IMR-90 (cell line): ENCODE data around the gene GRAMD4. TPM values are rescaled to one million over a fixed set of nuclear protein-coding genes. Genes with fewer than 3 reads are reported as not detected.
A peak's percentile ranks its signal among the peaks of the same experiment; 100 is the strongest.

Experiments used
- ATAC-seq: fragments of 200-7000 bp; cut with Tn5 transposase; 2 replicates; pipeline ENCODE4 v1.9.1; 2020; ENCODE audit warnings: low read depth, mild to moderate bottlenecking, moderate library complexity
- BruUV-seq: library from RNA; stranded (reverse); fragments of 400-500 nt; replicated peaks from 2 replicates; lab custom pipeline; 2021; lab: Mats Ljungman, UMichigan
- CTCF ChIA-PET: fragments of 300-600 bp; formaldehyde crosslinking; extraction: SDS; loops from one replicate; lab custom pipeline; 2021; ENCODE audit warnings: antibody characterized with exemption; lab: Yijun Ruan, JAX
- POLR2A ChIA-PET: fragments of 300-600 bp; sonication (Branson Sonifier 250); formaldehyde crosslinking; loops from one replicate; lab custom pipeline; 2022; ENCODE audit warnings: antibody characterized with exemption; ENCODE audit not compliant: unreplicated experiment; lab: Charles Lee
- DNase-seq: peaks from one replicate; pipeline ENCODE4 v3.0.0; 2013
- H2AFZ ChIP-seq: replicated peaks from 2 replicates; pipeline ENCODE3; 2013; ENCODE audit warnings: low read length, mild to moderate bottlenecking; ENCODE audit not compliant: poor library complexity
- H2AK5ac ChIP-seq: 2 replicates; pipeline ENCODE4 v1.6.1; 2013; ENCODE audit warnings: low read depth, low read length, inconsistent platforms
- H2AK9ac ChIP-seq: replicated peaks from 2 replicates; pipeline ENCODE3; 2013; ENCODE audit warnings: mild to moderate bottlenecking, low read depth, low read length, moderate library complexity; ENCODE audit not compliant: poor library complexity
- H2BK120ac ChIP-seq: 2 replicates; pipeline ENCODE4 v1.6.1; 2013; ENCODE audit warnings: low read depth, low read length, inconsistent platforms
- H2BK15ac ChIP-seq: 3 replicates; pipeline ENCODE4 v1.6.1; 2013; ENCODE audit warnings: low read depth, low read length, inconsistent platforms
- H2BK20ac ChIP-seq: 2 replicates; pipeline ENCODE4 v1.6.1; 2013; ENCODE audit warnings: low read depth, mild to moderate bottlenecking, inconsistent platforms, low read length, moderate library complexity
- H2BK5ac ChIP-seq: 2 replicates; pipeline ENCODE4 v1.6.1; 2013; ENCODE audit warnings: mild to moderate bottlenecking, low read depth, low read length, inconsistent platforms; ENCODE audit not compliant: poor library complexity, severe bottlenecking
- H3K14ac ChIP-seq: replicated peaks from 2 replicates; pipeline ENCODE4 v1.6.1; 2013; ENCODE audit warnings: low read depth, low read length, inconsistent platforms
- H3K18ac ChIP-seq: 2 replicates; pipeline ENCODE4 v1.6.1; 2013; ENCODE audit warnings: low read depth, low read length, control low read depth
- H3K23ac ChIP-seq: 2 replicates; pipeline ENCODE4 v1.6.1; 2013; ENCODE audit warnings: low read depth, low read length, inconsistent platforms
- H3K27ac ChIP-seq: 2 replicates; pipeline ENCODE4 v1.5.1; 2013; ENCODE audit warnings: mild to moderate bottlenecking, control low read depth, low read length; ENCODE audit not compliant: insufficient read depth
- H3K27me3 ChIP-seq: 2 replicates; pipeline ENCODE4 v1.6.1; 2013; ENCODE audit warnings: low read length; ENCODE audit not compliant: control insufficient read depth, insufficient read depth
- H3K36me3 ChIP-seq: 2 replicates; pipeline ENCODE4 v1.6.1; 2013; ENCODE audit warnings: low read length, mixed read lengths; ENCODE audit not compliant: control insufficient read depth, insufficient read depth
- H3K4ac ChIP-seq: 2 replicates; pipeline ENCODE4 v1.6.1; 2013; ENCODE audit warnings: low read depth, low read length, inconsistent platforms
- H3K4me1 ChIP-seq: 2 replicates; pipeline ENCODE4 v1.6.1; 2013; ENCODE audit warnings: low read length, mixed read lengths; ENCODE audit not compliant: control insufficient read depth, insufficient read depth
- H3K4me2 ChIP-seq: 2 replicates; pipeline ENCODE4 v1.6.1; 2013; ENCODE audit warnings: low read depth, mild to moderate bottlenecking, control low read depth, low read length, moderate library complexity
- H3K4me3 ChIP-seq: 2 replicates; pipeline ENCODE4 v1.5.1; 2013; ENCODE audit warnings: low read depth, mild to moderate bottlenecking, control low read depth, low read length, moderate library complexity; ENCODE audit not compliant: insufficient read depth
- H3K56ac ChIP-seq: 2 replicates; pipeline ENCODE4 v1.6.1; 2013; ENCODE audit warnings: low read length, inconsistent platforms; ENCODE audit not compliant: insufficient read depth; ENCODE audit errors: extremely low read depth
- H3K79me1 ChIP-seq, 2 experiments: 2 replicates each; pipeline ENCODE4 v1.6.1; 2013; ENCODE audit warnings: low read length in 2 of 2, inconsistent platforms in 1 of 2, low read depth in 1 of 2
- H3K9ac ChIP-seq: 2 replicates; pipeline ENCODE4 v1.6.1; 2013; ENCODE audit warnings: low read depth, low read length, control low read depth
- H3K9me1 ChIP-seq: 2 replicates; pipeline ENCODE4 v1.6.1; 2013; ENCODE audit warnings: low read length, inconsistent platforms; ENCODE audit not compliant: insufficient read depth
- H3K9me3 ChIP-seq: 2 replicates; pipeline ENCODE4 v1.6.1; 2013; ENCODE audit warnings: low read length; ENCODE audit not compliant: control insufficient read depth, insufficient read depth
- H4K20me1 ChIP-seq: 2 replicates; pipeline ENCODE4 v1.6.1; 2013; ENCODE audit warnings: low read length, inconsistent platforms; ENCODE audit not compliant: insufficient read depth
- H4K5ac ChIP-seq: 2 replicates; pipeline ENCODE4 v1.6.1; 2013; ENCODE audit warnings: mild to moderate bottlenecking, low read depth, low read length, control low read depth
- H4K8ac ChIP-seq, 2 experiments: 2 replicates each; pipeline ENCODE4 v1.6.1; 2013; ENCODE audit warnings: low read depth in 2 of 2, low read length in 2 of 2, control low read depth in 1 of 2, inconsistent platforms in 1 of 2
- H4K91ac ChIP-seq: 2 replicates; pipeline ENCODE4 v1.6.1; 2013; ENCODE audit warnings: low read depth, low read length, inconsistent platforms; ENCODE audit not compliant: insufficient read depth
- BHLHE40 ChIP-seq: fragments of 150-350 bp; IDR thresholded peaks from 2 replicates; pipeline ENCODE4 v1.6.1; 2016; ENCODE audit warnings: mild to moderate bottlenecking, low read depth, low read length
- CEBPB ChIP-seq: IDR thresholded peaks from 2 replicates; pipeline ENCODE4 v1.6.1; 2012; ENCODE audit warnings: low read depth, low read length, improper control_type of control experiment
- CHD1 ChIP-seq: IDR thresholded peaks from 2 replicates; pipeline ENCODE4 v1.6.1; 2012; ENCODE audit warnings: low read depth, low read length, improper control_type of control experiment
- FOS ChIP-seq: fragments of 150-350 bp; IDR thresholded peaks from 2 replicates; pipeline ENCODE4 v1.6.1; 2016; ENCODE audit warnings: low read depth, low read length
- MAFK ChIP-seq: IDR thresholded peaks from 2 replicates; pipeline ENCODE4 v1.6.1; 2012; ENCODE audit warnings: low read depth, low read length, improper control_type of control experiment
- MAZ ChIP-seq: IDR thresholded peaks from 2 replicates; pipeline ENCODE4 v1.6.1; 2012; ENCODE audit warnings: low read depth, mild to moderate bottlenecking, low read length, improper control_type of control experiment, moderate library complexity, borderline replicate concordance
- MXI1 ChIP-seq: IDR thresholded peaks from 2 replicates; pipeline ENCODE4 v1.6.1; 2012; ENCODE audit warnings: low read depth, mild to moderate bottlenecking, low read length, moderate library complexity, borderline replicate concordance
- NFE2L2 ChIP-seq: fragments of 150-350 bp; IDR thresholded peaks from 2 replicates; pipeline ENCODE4 v1.6.1; 2016; ENCODE audit warnings: low read depth, mild to moderate bottlenecking, low read length
- POLR2A ChIP-seq: IDR thresholded peaks from 2 replicates; pipeline ENCODE4 v1.6.1; 2012; ENCODE audit warnings: mild to moderate bottlenecking, low read depth, low read length
- RAD21 ChIP-seq: IDR thresholded peaks from 2 replicates; pipeline ENCODE4 v1.6.1; 2012; ENCODE audit warnings: low read length, improper control_type of control experiment
- RCOR1 ChIP-seq: IDR thresholded peaks from 2 replicates; pipeline ENCODE4 v1.6.1; 2012; ENCODE audit warnings: mild to moderate bottlenecking, low read length, improper control_type of control experiment; ENCODE audit not compliant: insufficient replicate concordance
- RFX5 ChIP-seq: IDR thresholded peaks from 2 replicates; pipeline ENCODE4 v1.8.0; 2012; ENCODE audit warnings: low read depth, mild to moderate bottlenecking, low read length, moderate library complexity
- SMC3 ChIP-seq: fragments of 150-350 bp; IDR thresholded peaks from 2 replicates; pipeline ENCODE4 v1.6.1; 2016; ENCODE audit warnings: low read depth, mild to moderate bottlenecking, antibody characterized with exemption, low read length, moderate library complexity
- WGBS, 2 experiments: methylation state at CpG; one replicate each; pipeline versions ENCODE4 v1.1.5 to v1.1.7; 2013; ENCODE audit warnings: missing lambda C conversion rate in 2 of 2; ENCODE audit not compliant: insufficient read length in 1 of 2; ENCODE audit errors: extremely low coverage in 2 of 2; 5-methylcytosine and 5-hydroxymethylcytosine counted together
- dilution Hi-C: fragments of 300-500 bp; cut with HindIII; formaldehyde crosslinking; loops from one replicate; pipeline ENCODE4 v1.14.3; 2018; ENCODE audit warnings: low sequenced_read_pairs; ENCODE audit not compliant: unreplicated experiment
- in situ Hi-C: fragments of 300-500 bp; cut with MboI; formaldehyde crosslinking; loops from 3 replicates; pipeline ENCODE4 v1.14.3; 2019; ENCODE audit warnings: low sequenced_read_pairs, inconsistent platforms, mixed read lengths
- intact Hi-C: fragments of 100-400 bp; cut with micrococcal nuclease; formaldehyde crosslinking; loops from 2 replicates; pipeline ENCODE4 v1.10.0; 2022
- polyA plus RNA-seq, 3 experiments: library from polyadenylated mRNA; depleted of rRNA; stranded (reverse); fragments of >200 nt; gene quantifications; 2 replicates each; pipeline ENCODE4 v1.2.3, GENCODE V29; 2012; ENCODE audit warnings: low replicate concordance in 1 of 3
- total RNA-seq: library from RNA; depleted of rRNA; stranded (reverse); fragments of >200 nt; gene quantifications from 2 replicates; pipeline ENCODE4 v1.2.3, GENCODE V29; 2012
- TF ChIP-seq, protein P1 (sequence below): fragments of 150-350 bp; IDR thresholded peaks from 2 replicates; pipeline ENCODE4 v1.6.1; 2016; ENCODE audit warnings: low read depth, mild to moderate bottlenecking, low read length, moderate library complexity, borderline replicate concordance
- TF ChIP-seq, protein P2 (sequence below): fragments of 150-350 bp; IDR thresholded peaks from 2 replicates; pipeline ENCODE4 v1.6.1; 2017; ENCODE audit warnings: mild to moderate bottlenecking, antibody characterized with exemption, low read length, low read depth
- TF ChIP-seq, protein P3 (sequence below): conservative IDR thresholded peaks from 2 replicates; pipeline ENCODE4 v1.5.1; 2012; ENCODE audit warnings: mild to moderate bottlenecking, low read depth, low read length, improper control_type of control experiment

The GRAMD4 gene
- total and polyA plus RNA-seq, 2 of the 4 experiments (the other 2 are of a cell fraction) = 2.7 to 5.8 TPM

DNA sequence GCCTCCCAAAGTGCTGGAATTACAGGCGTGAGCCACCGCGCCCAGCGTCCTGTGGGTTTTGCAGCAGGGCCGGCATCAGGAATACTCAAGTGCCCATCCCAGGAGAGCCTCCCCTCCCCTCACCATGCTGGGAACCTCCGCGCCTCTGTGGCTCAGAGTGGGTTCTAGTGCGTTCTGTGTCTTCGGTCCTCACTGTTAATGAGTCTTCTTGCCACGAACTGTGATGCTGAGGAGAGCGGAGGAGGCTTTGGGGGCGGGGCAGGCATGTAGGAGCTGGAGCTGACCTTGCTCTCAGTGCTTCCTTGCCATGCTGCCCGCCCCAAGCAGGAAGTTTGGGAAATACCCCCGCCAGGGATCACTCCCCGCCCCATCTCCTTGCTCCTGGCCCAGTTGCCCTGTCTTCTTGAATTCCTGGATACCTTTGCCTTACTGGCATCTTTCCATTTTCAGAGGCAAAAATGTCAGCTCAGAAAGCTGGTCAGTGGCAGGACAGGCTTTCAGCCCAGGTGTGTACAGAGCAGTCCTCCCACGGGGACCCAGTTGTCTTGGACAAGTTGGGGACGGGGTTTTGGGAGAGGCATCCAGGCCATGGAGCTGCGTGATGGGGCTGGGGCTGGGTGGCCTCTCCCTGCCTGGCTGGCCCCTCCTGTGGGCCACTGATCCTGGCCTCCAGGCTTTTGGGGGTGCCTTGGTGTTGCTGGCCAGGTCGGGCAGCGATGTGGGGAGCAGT lies 5.1 kb downstream of the GRAMD4 start:
- Histone ChIP-seq H4K5ac (no peak overlapping the region), H2BK15ac (no peak overlapping the region), H4K91ac (no peak overlapping the region), H3K79me1 (no peaks in the 10 kb centered on the region), H3K23ac (no peak overlapping the region), H2BK120ac (no peak overlapping the region), H3K4me3 (no peak overlapping the region), H2AK5ac (no peak overlapping the region), H2BK5ac (no peak overlapping the region), H3K4me1 (no peaks in the 10 kb centered on the region), H3K36me3 (peaks cover 3% of the 10 kb centered on the region; the same call in 1 of the 2 replicates), H3K9ac (no peak overlapping the region), H3K56ac (no peak overlapping the region), H2BK20ac (no peak overlapping the region), H4K8ac (no peak overlapping the region), H4K20me1 (peaks cover 9% of the 10 kb centered on the region), H3K18ac (no peak overlapping the region), H3K9me3 (no peaks in the 10 kb centered on the region), H3K27ac (no peak overlapping the region), H3K4me2 (no peak overlapping the region), H2AK9ac (peak overlapping the region; percentile 42), H3K14ac (no peak overlapping the region), H3K4ac (no peak overlapping the region), H3K27me3 (no peaks in the 10 kb centered on the region), H3K9me1 (no peaks in the 10 kb centered on the region), H2AFZ (peak overlapping the region; percentile 21)
- no peak for ATAC-seq
- ChIA-PET CTCF (no interaction called here), POLR2A (no interaction called here)
- TF ChIP-seq MAZ = no peak
- TF ChIP-seq, protein P1, sequence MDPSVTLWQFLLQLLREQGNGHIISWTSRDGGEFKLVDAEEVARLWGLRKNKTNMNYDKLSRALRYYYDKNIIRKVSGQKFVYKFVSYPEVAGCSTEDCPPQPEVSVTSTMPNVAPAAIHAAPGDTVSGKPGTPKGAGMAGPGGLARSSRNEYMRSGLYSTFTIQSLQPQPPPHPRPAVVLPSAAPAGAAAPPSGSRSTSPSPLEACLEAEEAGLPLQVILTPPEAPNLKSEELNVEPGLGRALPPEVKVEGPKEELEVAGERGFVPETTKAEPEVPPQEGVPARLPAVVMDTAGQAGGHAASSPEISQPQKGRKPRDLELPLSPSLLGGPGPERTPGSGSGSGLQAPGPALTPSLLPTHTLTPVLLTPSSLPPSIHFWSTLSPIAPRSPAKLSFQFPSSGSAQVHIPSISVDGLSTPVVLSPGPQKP = no peak
- TF ChIP-seq SMC3 = no peak
- TF ChIP-seq, protein P2, sequence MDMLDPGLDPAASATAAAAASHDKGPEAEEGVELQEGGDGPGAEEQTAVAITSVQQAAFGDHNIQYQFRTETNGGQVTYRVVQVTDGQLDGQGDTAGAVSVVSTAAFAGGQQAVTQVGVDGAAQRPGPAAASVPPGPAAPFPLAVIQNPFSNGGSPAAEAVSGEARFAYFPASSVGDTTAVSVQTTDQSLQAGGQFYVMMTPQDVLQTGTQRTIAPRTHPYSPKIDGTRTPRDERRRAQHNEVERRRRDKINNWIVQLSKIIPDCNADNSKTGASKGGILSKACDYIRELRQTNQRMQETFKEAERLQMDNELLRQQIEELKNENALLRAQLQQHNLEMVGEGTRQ = no peak
- no peak for TF ChIP-seq RFX5
- TF ChIP-seq, protein P3, sequence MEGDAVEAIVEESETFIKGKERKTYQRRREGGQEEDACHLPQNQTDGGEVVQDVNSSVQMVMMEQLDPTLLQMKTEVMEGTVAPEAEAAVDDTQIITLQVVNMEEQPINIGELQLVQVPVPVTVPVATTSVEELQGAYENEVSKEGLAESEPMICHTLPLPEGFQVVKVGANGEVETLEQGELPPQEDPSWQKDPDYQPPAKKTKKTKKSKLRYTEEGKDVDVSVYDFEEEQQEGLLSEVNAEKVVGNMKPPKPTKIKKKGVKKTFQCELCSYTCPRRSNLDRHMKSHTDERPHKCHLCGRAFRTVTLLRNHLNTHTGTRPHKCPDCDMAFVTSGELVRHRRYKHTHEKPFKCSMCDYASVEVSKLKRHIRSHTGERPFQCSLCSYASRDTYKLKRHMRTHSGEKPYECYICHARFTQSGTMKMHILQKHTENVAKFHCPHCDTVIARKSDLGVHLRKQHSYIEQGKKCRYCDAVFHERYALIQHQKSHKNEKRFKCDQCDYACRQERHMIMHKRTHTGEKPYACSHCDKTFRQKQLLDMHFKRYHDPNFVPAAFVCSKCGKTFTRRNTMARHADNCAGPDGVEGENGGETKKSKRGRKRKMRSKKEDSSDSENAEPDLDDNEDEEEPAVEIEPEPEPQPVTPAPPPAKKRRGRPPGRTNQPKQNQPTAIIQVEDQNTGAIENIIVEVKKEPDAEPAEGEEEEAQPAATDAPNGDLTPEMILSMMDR = no peak
- no peak for TF ChIP-seq POLR2A
- TF ChIP-seq NFE2L2 = no peak
- TF ChIP-seq RCOR1 = no peak
- TF ChIP-seq CEBPB = no peak
- no peak for TF ChIP-seq RAD21
- no peak for TF ChIP-seq MXI1
- TF ChIP-seq CHD1 = no peak
- TF ChIP-seq BHLHE40 = no peak
- TF ChIP-seq FOS = no peak
- no peak for TF ChIP-seq MAFK
- no TSS peak for BruUV-seq
- WGBS, 2 experiments = 93% methylated on average over 10 of the region's 20 CpGs; no CpG with 5 or more reads in 1 of the 2 experiments
- intact Hi-C loops (no loop called here), in situ Hi-C loops (no loop called here), dilution Hi-C loops (no loop called here)
- no peak for DNase-seq
